HCEC 1CT (cell line): ENCODE data around the gene HPS1.
A peak's percentile ranks its signal among the peaks of the same experiment; 100 is the strongest.

Experiments used
- DNase-seq: peaks from one replicate; pipeline ENCODE4 v3.0.0-alpha.2; 2017

HPS1 gene

DNA sequence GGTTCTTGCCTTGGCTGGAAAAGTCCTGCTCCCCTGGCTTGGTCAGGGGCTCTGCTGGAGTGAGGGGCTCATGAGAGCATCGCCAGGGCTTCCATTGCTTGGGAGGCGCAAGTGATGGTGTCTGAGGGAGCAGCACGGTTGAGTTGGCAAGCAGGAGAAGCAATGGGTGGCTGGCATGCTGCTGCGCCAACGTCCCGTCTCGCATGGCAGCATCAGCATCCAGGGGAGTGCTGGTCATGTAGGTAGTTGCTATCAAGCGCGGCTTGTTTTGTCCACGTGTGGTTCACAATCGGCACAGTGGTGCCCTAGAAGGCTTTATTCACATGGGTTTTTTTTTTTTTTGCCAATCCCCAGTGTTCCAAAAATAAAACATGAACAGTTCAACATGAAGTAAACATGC is 35.6 kb downstream of the HPS1 start:
- no peak for DNase-seq

DNA sequence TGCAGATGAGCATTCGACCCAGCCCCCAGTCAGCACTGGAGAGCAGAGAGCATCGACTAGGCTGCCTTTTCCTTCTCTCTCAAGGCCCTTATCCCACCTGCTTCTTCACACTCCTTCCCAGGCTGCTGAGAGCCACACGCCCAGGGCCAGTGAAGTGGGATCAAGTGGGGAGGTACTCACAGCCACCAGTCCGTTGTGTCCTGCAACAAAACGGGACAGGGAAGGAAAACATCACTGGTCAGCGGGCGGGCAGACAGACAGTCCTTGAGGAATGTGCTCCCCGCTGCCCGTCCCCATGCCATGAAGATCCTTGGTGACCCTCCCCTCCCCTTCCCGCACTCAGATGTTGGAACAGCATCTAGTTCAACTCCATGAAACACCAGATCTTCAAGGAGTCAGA is 36.0 kb downstream of the HPS1 start:
- no peak for DNase-seq

DNA sequence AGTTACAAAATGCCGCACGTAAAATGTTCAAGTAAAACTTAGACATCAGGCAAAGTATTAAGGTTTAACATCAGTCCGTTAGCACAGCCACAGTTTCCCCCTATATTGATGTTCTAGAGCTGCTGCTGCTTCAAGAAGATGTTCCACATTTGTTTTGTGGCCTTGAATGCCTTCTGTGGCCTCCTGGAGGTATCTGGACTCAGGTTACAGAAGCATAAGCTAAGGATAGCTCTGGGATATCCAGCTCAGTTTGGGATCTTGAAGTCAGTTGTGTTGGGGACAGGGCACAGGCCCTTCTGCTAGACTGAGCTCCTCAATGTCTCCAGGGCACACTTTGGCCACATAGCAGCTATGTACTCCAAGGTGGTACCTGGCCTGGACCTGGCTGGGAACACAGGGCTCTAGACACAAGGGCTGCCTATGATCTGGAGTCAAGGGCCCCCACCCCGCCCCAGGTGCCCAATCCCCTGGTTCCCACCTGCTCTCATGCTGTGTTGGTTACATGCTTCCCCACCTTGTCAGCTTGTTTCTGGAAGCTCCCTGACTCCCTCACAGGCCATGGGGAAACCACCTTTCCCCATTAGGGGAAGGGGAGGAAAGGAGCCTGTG is 36.5 kb downstream of the HPS1 start:
- DNase-seq, result no peak

DNA sequence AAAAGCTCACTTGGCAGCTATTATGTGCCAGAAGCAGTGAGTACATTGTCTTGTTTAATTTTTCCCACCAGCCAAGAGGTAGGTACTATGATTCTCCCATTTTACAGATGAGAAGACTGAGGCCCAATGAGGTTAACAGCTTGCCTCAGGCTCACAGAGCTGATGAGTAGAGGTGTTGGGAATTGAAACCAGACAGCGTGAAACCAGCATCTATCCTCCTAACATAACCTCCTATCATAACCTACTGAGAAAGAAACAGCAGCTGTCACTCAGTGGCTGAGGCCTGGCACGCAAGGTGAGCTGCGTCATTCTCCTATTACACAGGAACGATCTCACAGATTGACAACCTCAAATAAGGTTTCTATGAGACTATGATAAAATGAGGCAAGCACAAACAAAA is 37.9 kb downstream of the HPS1 start:
- DNase-seq, result no peak

DNA sequence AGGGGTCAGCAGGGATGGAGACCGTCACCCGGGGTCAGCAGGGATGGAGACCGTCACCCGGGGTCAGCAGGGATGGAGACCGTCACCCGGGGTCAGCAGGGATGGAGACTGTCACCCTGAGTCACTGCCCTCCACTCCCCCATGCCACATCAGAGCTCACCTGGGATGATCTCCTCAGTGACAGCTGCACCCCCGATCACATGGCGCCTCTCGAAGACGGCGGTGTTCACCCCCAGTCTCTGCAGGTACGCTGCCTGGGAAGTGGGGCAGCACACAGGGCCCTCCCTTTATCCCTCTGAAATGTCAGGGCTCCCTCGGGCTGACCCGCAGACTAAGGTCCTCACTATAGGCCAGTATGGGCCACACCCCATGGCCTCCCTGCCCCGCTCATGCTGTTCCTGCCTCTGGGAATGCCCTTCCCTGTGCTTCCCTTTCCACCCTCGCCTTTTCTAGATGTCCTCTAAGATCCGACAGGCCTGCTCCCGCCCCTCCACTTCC is 38.9 kb downstream of the HPS1 start:
- no peak for DNase-seq

DNA sequence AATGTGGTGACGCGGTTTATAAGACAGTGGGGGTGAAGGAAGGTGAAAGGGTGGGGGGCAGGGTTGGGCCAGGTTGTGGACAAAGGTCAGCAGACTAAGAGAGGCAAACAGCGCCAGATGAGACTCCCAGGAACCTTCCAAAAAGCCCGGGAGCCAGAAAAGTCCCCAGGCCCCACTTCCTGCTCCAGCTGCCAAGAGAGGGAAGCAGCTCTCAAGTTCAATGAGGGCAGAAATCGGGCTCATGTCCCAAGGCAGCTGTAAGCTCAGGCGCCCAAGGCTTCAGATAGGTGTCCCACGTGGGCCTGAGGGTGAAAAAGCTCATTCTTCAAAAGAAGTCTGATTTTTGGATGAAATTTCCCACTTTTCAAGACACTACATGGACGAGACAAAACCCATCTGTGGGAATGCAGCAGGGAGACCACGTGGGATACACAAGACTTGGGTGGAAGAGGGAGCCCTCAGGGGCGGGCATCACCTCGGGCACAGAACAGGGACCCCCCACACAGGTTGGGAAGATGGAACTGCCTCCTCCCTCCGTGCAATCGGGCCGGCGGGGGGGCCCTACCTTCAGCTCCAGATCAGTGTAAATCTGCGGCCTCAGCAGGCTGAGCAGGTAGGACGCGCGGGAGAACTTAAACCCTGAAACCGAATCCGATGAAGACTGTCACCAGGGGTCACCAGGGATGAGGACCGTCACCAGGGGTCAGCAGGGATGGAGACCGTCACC is 39.6 kb downstream of the HPS1 start:
- DNase-seq, result no peak

- DNase-seq, result no peak
Measured at GRCh38 chr10:98405422-98405821, 41.3 kb downstream of the HPS1 start.

- DNase-seq, result peak; percentile 50
Measured at GRCh38 chr10:98404571-98405359, 42.0 kb downstream of the HPS1 start.

DNA sequence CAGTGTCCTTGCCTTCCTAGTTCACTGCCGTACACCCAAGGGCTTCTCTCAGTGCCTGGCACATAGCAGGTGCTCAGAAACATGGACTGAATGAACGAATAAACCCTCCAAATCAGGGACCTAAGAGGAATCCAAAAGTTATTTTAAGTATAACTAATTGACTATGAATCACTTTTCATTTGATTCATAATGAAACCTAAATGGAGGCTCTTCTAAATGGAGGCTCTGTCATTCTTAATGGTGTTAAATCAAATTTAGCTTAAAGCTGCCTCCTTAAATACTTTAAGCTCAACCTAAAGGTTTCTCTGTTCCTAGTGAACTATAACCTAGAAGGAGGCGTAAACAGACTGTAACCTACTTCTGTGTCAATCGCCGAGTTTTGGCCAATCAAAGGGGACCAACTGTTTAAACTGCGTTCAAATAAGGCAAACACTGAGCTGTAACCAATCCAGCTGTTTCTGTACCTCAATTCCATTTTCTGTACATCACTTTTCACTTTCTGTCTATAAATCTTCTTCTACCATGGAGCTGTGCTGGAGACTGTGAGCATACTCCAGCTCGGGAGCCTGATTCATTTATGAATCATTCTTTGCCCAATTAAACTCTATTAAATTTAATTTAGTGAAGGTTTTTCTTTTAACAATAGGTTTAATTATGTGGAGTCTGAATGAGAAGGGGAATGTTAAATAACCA is 42.8 kb downstream of the HPS1 start:
- peak; percentile 75 for DNase-seq

- DNase-seq, result no peak
Measured at GRCh38 chr10:98402931-98403718, 43.6 kb downstream of the HPS1 start.

GRCh38 chr10:98402478-98402877 is 44.3 kb downstream of the HPS1 start:
- DNase-seq, result no peak

GRCh38 chr10:98400482-98400881 is 46.3 kb downstream of the HPS1 start:
- DNase-seq, result no peak

DNA sequence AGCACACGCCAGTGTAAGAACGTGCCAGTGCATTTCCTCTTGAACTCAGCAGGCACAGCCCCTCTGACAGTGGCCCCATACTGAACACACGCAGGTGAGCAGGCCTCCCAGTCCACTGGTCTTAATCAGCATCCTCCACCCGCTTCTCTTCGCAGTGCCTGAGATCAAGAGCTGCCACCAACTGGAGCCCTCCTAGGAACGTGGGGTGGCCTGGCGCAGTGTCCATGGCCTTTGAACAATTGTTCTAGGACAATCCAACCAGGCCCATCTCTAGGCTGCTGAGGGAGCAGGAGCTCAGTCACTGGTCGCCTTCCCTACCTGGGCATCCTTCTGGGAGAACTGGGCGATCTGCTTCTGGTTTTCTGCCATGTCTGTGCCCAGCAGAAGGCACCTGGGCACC is 47.0 kb downstream of the HPS1 start:
- no peak for DNase-seq

- DNase-seq, result no peak
Measured at GRCh38 chr10:98397089-98397600, 49.6 kb downstream of the HPS1 start.

DNA sequence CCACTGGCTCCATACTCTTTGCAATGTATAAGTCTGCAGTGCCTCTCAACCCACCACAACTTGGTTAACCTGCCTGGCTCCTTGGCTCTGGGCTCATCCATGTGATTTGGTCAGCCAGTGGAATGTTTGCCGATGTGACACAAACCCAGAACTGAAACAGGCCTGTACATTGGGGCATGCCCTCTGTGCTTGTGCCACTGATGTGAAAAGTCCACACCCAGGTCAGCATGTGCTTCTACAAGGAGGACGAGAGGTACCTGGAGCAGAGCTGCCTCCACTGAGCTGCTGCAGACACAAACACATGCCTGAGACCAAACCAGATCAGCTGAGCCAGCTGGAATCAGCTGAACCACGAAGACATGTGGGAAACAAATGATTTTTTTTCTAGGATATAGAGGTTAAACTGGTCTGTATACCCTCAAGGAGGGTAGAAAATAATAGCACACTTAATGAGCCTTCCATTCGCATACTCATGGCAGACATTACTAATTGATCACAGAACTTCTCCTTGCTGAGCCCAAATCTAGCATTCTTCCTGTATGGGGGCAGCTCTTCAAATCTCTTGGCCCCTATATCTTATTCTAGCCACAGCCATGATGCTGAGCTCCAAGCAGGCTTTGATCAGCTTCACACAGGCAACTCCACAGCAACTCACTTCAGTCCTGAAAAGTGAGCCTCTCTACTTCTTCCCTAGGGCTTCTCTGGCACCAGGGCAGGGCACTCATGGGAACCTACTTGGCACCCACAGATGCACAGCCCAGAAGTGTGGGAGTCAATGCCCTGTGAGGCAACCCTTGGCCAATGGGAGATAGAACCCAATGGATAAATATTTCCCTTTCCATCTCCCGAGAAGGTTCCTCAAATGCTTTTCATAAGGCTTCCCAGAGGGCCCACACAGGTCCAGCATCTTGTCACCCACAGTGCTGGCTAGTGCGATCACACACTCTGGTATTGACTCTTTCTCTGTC is 50.4 kb downstream of the HPS1 start:
- DNase-seq, result no peak

DNA sequence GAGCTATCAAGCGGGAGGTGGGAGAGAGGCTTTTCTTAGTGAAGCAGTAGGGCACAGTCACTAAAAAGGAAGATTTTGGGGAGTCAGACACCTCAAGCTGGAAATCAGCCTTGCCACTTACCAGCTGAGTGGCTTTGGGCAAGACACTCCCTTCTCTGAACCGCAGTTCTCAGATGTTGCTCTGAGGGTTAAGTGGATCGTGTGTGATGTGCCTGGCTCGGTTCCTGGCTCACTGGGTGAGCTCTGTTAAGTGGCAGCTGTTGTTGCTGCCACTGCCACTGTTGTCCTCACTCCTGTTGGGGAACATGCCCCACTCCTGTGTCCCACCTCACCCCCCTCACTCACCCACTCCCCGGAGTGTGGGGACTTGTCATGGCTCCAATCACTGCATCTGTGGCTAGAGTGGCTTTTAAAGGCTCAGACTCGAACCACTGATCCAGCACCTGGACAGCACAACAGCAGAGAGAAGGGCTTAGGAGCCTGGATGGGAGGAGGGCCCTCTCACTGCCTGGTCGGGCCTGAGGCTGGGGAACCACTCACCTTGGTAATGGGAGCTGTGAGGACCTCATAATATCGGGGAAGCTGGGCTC is 51.8 kb downstream of the HPS1 start:
- no peak for DNase-seq

GRCh38 chr10:98391578-98391991 is 55.1 kb downstream of the HPS1 start:
- DNase-seq, result no peak

- no peak for DNase-seq
Measured at GRCh38 chr10:98391065-98391464, 55.7 kb downstream of the HPS1 start.

DNA sequence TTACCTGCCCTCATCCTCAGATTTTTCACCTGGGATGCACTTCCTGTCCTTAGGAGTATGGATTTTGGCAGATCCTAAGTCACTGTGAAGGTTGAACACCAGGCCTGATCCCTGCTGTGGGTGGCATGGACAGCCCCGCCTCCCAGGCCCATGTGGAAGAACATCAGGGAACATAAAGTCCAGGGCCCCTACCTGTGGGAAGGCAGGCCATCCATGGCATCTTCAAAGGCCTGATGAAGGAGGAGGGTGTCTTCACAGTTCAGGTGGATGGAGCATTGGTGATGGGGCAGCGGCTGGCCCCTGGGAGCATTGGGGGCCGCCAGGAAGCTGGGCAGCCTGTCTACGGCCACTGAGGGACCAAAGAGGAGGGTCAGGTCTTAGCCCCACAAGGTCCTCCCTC is 56.3 kb downstream of the HPS1 start:
- DNase-seq, result no peak

DNA sequence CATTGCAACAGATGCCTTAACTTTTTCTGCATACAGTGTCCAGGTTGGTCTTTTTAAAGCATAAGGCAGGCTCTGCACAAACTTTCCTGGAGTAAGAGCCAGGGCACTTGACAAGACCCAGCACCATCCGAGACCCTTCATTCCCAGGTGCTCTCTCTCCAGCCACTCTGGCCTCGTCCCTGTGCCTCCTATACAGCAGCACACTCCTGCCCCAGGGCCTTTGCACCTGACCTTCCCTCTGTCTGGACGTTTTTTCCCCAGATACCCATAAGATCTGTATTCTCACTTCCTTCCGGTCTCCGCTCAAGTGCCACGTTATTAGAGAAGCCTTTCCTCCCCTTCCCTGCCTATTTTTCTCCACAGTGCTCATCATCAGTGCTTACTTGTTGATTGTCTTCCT is 57.3 kb downstream of the HPS1 start:
- no peak for DNase-seq
